Erythroblast (primary cell): ENCODE measurements around the gene ZBTB5.

Source experiments
- GATA1 ChIP-seq: IDR thresholded peaks from 2 replicates; pipeline ENCODE4 v1.6.1; 2011; ENCODE audit warnings: low read depth, mild to moderate bottlenecking, control low read depth, low read length, moderate library complexity
- POLR2A ChIP-seq: IDR thresholded peaks from 2 replicates; pipeline ENCODE4 v1.6.1; 2011; ENCODE audit warnings: mild to moderate bottlenecking, low read length

DNA sequence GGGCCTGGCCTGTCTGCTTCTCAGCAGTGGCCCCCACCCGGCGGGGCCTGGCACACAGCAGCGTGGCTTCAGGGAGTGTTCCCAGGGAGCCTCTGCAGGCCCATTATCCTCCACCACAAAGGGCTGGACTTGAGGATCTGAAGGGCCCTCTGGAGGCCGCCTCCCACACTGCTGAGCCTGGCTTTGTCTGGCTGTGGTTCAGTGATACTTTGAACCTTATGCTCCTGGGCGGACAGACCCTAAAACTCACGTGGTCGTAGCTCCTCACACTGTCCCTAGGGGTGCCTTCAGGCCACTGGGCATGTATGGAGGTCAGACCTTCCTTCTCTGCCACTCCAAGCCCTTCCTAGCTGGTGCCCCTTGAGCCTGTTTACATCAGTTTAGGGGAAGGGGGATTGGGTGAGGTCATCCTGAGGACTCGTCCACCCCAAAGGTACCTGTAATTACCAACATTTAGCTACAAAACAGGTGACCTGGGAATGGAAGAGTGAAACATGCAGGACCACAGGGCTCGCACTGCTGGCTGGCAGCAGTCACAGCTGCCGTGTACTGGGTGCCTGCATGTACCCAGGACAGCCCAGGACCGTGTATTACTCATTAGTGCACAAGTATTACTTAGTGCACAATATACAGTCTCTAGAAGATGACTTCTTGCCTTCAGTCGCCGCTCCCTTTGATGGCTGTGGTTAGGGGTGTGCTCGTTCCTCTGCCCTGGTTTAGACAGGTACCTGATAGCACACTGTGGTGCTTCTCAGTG, 34.2 kb downstream of the ZBTB5 start:
- no peak for TF ChIP-seq POLR2A
- no peak for TF ChIP-seq GATA1
